ENCODE measurements around the gene RNF123.
"Not testable (repeated sequence)": the region's sequence is repeated elsewhere in the genome, so short reads cannot be mapped to it uniquely, and the experiment has no call there.

DNA sequence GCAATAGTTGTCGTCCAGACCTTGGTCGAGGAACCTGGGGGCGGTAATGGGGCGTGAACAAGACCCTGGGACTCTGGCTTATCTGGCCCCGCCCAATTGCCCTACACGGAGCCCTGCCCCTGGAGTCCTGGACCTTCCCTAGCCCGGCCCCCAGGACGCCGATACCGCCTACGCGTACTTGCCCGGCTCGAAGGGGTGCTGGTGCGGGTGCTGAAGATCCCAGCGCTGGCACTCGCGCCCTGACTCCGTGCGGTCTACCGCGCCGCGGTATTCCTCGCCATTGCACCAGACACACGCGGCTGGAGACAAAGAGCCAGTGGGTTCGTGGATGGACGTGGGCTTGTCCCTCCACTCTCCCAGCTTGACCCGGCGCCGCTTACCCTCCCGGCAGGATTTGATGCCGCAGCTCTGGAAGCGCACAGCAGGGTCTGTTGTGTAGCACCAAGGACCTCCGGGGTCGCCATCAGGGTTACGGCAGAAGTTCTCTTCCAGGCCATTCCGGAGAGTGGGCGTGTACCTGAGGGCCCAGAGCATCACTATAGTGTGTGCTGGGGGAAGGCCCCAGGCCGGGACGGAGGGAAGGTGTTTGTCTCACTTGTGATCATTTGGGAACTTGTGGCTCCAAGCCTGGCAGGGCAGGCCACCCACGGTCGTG, 2.5 kb upstream of the RNF123 start:
- TF ChIP-seq, protein P1, sequence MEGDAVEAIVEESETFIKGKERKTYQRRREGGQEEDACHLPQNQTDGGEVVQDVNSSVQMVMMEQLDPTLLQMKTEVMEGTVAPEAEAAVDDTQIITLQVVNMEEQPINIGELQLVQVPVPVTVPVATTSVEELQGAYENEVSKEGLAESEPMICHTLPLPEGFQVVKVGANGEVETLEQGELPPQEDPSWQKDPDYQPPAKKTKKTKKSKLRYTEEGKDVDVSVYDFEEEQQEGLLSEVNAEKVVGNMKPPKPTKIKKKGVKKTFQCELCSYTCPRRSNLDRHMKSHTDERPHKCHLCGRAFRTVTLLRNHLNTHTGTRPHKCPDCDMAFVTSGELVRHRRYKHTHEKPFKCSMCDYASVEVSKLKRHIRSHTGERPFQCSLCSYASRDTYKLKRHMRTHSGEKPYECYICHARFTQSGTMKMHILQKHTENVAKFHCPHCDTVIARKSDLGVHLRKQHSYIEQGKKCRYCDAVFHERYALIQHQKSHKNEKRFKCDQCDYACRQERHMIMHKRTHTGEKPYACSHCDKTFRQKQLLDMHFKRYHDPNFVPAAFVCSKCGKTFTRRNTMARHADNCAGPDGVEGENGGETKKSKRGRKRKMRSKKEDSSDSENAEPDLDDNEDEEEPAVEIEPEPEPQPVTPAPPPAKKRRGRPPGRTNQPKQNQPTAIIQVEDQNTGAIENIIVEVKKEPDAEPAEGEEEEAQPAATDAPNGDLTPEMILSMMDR (IDR thresholded peaks at IDR 0.05; ENCODE audit: low read depth, low read length), result not testable (repeated sequence)
- not testable (repeated sequence) for TF ChIP-seq POLR2A (IDR thresholded peaks at IDR 0.05; ENCODE audit: extremely low read depth, insufficient read length); MYC (IDR thresholded peaks at IDR 0.05; ENCODE audit: low read depth, low read length)
- TF ChIP-seq, protein P2, sequence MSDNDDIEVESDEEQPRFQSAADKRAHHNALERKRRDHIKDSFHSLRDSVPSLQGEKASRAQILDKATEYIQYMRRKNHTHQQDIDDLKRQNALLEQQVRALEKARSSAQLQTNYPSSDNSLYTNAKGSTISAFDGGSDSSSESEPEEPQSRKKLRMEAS (IDR thresholded peaks at IDR 0.05; ENCODE audit: low read depth, low read length), result not testable (repeated sequence)

Measured in NB4 (cell line).